Psoas muscle (tissue), 8 donors: ENCODE measurements around the gene COL23A1. TPM values are rescaled to one million over a fixed set of nuclear protein-coding genes. Genes with fewer than 3 reads are reported as not detected.

Source experiments
- ATAC-seq, 4 donors: fragments of 200-7000 bp; cut with Tn5 transposase; one replicate each; pipeline ENCODE4 v1.9.1; 2020; ENCODE audit warnings: moderate library complexity in 3 of 4, mild to moderate bottlenecking in 2 of 4
- DNase-seq, 2 donors: peaks; one replicate each; pipeline ENCODE4 v3.0.0-alpha.2; 2020
- H3K27ac ChIP-seq: fragments of 200-600 bp; one replicate; pipeline ENCODE4 v1.8.0; 2022
- H3K27me3 ChIP-seq, 3 donors: fragments of 200-600 bp in 1 of 3; one replicate each; pipeline versions ENCODE4 v1.6.1 to v1.8.0; 2013 to 2022; ENCODE audit warnings: low read length in 2 of 3, mild to moderate bottlenecking in 2 of 3, moderate library complexity in 1 of 3; ENCODE audit not compliant: insufficient read depth in 3 of 3
- H3K36me3 ChIP-seq, 2 donors: fragments of 200-600 bp in 1 of 2; one replicate each; pipeline versions ENCODE4 v1.6.1 to v1.8.0; 2013 to 2022; ENCODE audit warnings: low read depth in 1 of 2, mild to moderate bottlenecking in 1 of 2, moderate library complexity in 1 of 2; ENCODE audit not compliant: insufficient read depth in 1 of 2
- H3K4me1 ChIP-seq: fragments of 200-600 bp; one replicate; pipeline ENCODE4 v1.8.0; 2022
- H3K4me3 ChIP-seq: fragments of 200-600 bp; one replicate; pipeline ENCODE4 v1.8.0; 2022; ENCODE audit warnings: mild to moderate bottlenecking
- H3K9me3 ChIP-seq: fragments of 200-600 bp; one replicate; pipeline ENCODE4 v1.8.0; 2022
- CTCF ChIP-seq: fragments of 200-600 bp; IDR thresholded peaks from one replicate; pipeline ENCODE4 v1.8.0; 2022; ENCODE audit warnings: antibody characterized with exemption
- WGBS, 3 donors: extraction: QIAGEN DNeasy Blood & Tissue Kit; methylation state at CpG; one replicate each; pipeline versions ENCODE4 v1.1.6 to v1.1.7; 2013; 5-methylcytosine and 5-hydroxymethylcytosine counted together
- intact Hi-C, 2 donors: fragments of 100-400 bp; cut with DNase I; formaldehyde crosslinking; loops; one replicate each; pipeline versions ENCODE4 v1.11.0 to v1.14.2; 2022
- polyA plus RNA-seq, 3 donors: library from polyadenylated mRNA; stranded (reverse); fragments of 200-250 nt; gene quantifications; one replicate each; pipeline ENCODE4 v1.2.3, GENCODE V29; 2013
- total RNA-seq, 4 donors: library from RNA; stranded (reverse); fragmentation: NEBNext Ultra II Directional in 2 of 4; extraction: Animal tissue kit (Norgen Biotek cat#: 25700) in 2 of 4; gene quantifications; one replicate each; pipeline versions ENCODE4 v1.2.1 to v1.2.4, GENCODE V29; 2021 to 2023
- donor health status: healthy with polysubstance abuse.
- donor health status: DM: no; HTN: no; CAD: no; lungs with moderate emphysema.
- donor health status: Bipolar disorder and iron deficiency.
- donor health status: healthy.
- donor health status: DM: yes; HTN: yes; CAD: no.
- donor health status: DM: no; HTN: no; CAD: no.
- donor health status: DM: no; HTN: no; CAD: no.
- donor health status: DM: yes; HTN: yes; CAD: no.

COL23A1 gene
- total and polyA plus RNA-seq, 7 donors: 0.66 to 3.0 (median 1.2) TPM

- 88 to 93% (median 90%) methylated on average over 4 of the region's 4 CpGs for WGBS, 3 donors
- H3K27ac ChIP-seq: no peak overlapping the region
- DNase-seq (no peak), ATAC-seq (no peak)
- no peaks in the 10 kb centered on the region for H3K4me1 ChIP-seq
- no peak for TF ChIP-seq CTCF
- H3K27me3 ChIP-seq: peaks cover 0 to 5% (median 0%) of the 10 kb centered on the region in 3 donors
- no peaks in the 10 kb centered on the region for H3K9me3 ChIP-seq
- intact Hi-C loops: no loop called here
- no peak overlapping the region for H3K4me3 ChIP-seq
- H3K36me3 ChIP-seq: no peaks in the 10 kb centered on the region
These were observed 69.3 kb downstream of the COL23A1 start for GRCh38 chr5:178520851-178521250.

GRCh38 chr5:178519804-178520203 is 70.4 kb downstream of the COL23A1 start:
- H3K4me1 ChIP-seq: no peaks in the 10 kb centered on the region
- 93 to 98% (median 97%) methylated on average over 2 of the region's 2 CpGs for WGBS, 3 donors
- H3K27me3 ChIP-seq: peaks cover 0 to 5% (median 0%) of the 10 kb centered on the region in 3 donors
- H3K9me3 ChIP-seq: no peaks in the 10 kb centered on the region
- H3K27ac ChIP-seq: no peak overlapping the region
- H3K36me3 ChIP-seq: no peaks in the 10 kb centered on the region
- no peak overlapping the region for H3K4me3 ChIP-seq
- DNase-seq: no peak
- TF ChIP-seq CTCF: no peak
- ATAC-seq: no peak
- intact Hi-C loops: no loop called here

GRCh38 chr5:178519155-178519554 is 71.0 kb downstream of the COL23A1 start:
- WGBS, 3 donors: 89 to 98% (median 94%) methylated on average over 6 of the region's 6 CpGs
- no peak for ATAC-seq

GRCh38 chr5:178516504-178517235 is 73.5 kb downstream of the COL23A1 start:
- intact Hi-C loops: no loop called here
- DNase-seq (no peak), ATAC-seq (no peak)
- no peak overlapping the region for H3K4me3 ChIP-seq
- TF ChIP-seq CTCF: no peak
- 82 to 85% (median 83%) methylated on average over 14 of the region's 14 CpGs for WGBS, 3 donors
- no peaks in the 10 kb centered on the region for H3K4me1 ChIP-seq
- H3K27ac ChIP-seq: no peak overlapping the region
- peaks cover 14% of the 10 kb centered on the region for H3K9me3 ChIP-seq
- H3K36me3 ChIP-seq: no peaks in the 10 kb centered on the region
- H3K27me3 ChIP-seq: peaks cover 0 to 8% (median 0%) of the 10 kb centered on the region in 3 donors

More at GRCh38 chr5:178519155-178519554, 71.0 kb downstream of the COL23A1 start:
- no peak for DNase-seq
- H3K9me3 ChIP-seq: peaks cover under 1% of the 10 kb centered on the region
- no peak for TF ChIP-seq CTCF
- peaks cover 0 to 6% (median 0%) of the 10 kb centered on the region in 3 donors for H3K27me3 ChIP-seq
- H3K4me3 ChIP-seq: no peak overlapping the region
- no peaks in the 10 kb centered on the region for H3K4me1 ChIP-seq
- no peak overlapping the region for H3K27ac ChIP-seq
- intact Hi-C loops: no loop called here
- no peaks in the 10 kb centered on the region for H3K36me3 ChIP-seq
